B cell (primary cell): Measurements from ENCODE around the gene NID1. TPM values are rescaled to one million over a fixed set of nuclear protein-coding genes. Genes with fewer than 3 reads are reported as not detected.

Source experiments
- ATAC-seq: fragments of 200-7000 bp; cut with Tn5 transposase; one replicate; pipeline ENCODE4 v1.10.0; 2021; ENCODE audit warnings: low read depth, mild to moderate bottlenecking, moderate number of reproducible peaks, moderate library complexity
- CTCF ChIA-PET: fragments of 350-600 bp; sonication (Branson Sonifier 250); formaldehyde crosslinking; loops from one replicate; lab custom pipeline; 2021; ENCODE audit warnings: antibody characterized with exemption, inconsistent platforms; lab: Charles Lee
- POLR2A ChIA-PET: fragments of 350-600 bp; sonication (Branson Sonifier 250); formaldehyde crosslinking; loops from one replicate; lab custom pipeline; 2021; ENCODE audit warnings: antibody characterized with exemption; lab: Charles Lee
- DNase-seq: peaks from one replicate; pipeline ENCODE4 v3.0.0; 2013
- H2AFZ ChIP-seq: 2 replicates; pipeline ENCODE4 v1.6.1; 2012; ENCODE audit warnings: mild to moderate bottlenecking, low read depth, low read length; ENCODE audit not compliant: insufficient read depth, poor library complexity, severe bottlenecking
- H3K27ac ChIP-seq, 2 donors: 1 replicate in 1 of 2; 2 replicates in 1 of 2; pipeline ENCODE4 v1.5.1; 2012 to 2013; ENCODE audit warnings: low read length in 2 of 2, mild to moderate bottlenecking in 2 of 2, moderate library complexity in 1 of 2
- H3K27me3 ChIP-seq, 4 experiments: fragments of 200-600 bp in 1 of 4; sonication (generic) in 1 of 4; replicated peaks in 1 of 4; 1 replicate in 2 of 4; 2 replicates in 2 of 4; pipeline versions ENCODE4 v1.6.1 to v1.7.0; 2013 to 2016; ENCODE audit warnings: low read length in 3 of 4, mild to moderate bottlenecking in 2 of 4, mixed read lengths in 1 of 4, moderate library complexity in 1 of 4; ENCODE audit not compliant: insufficient read depth in 4 of 4, control insufficient read depth in 3 of 4; ENCODE audit errors: control extremely low read depth in 1 of 4
- H3K36me3 ChIP-seq, 2 experiments: replicated peaks in 1 of 2; 1 replicate in 1 of 2; 2 replicates in 1 of 2; pipeline versions ENCODE4 v1.6.1 to v1.7.1; 2013; ENCODE audit warnings: low read length in 1 of 2; ENCODE audit not compliant: insufficient read depth in 2 of 2, control insufficient read depth in 1 of 2; ENCODE audit errors: control extremely low read depth in 1 of 2, extremely low read depth in 1 of 2
- H3K4me1 ChIP-seq, 2 donors: fragments of 200-600 bp in 1 of 2; sonication (generic) in 1 of 2; 1 replicate in 1 of 2; 2 replicates in 1 of 2; pipeline versions ENCODE4 v1.5.1 to v1.6.1; 2013 to 2017; ENCODE audit warnings: low read length in 2 of 2; ENCODE audit not compliant: control insufficient read depth in 2 of 2, insufficient read depth in 2 of 2
- H3K4me2 ChIP-seq: replicated peaks from 2 replicates; pipeline ENCODE3; 2012; ENCODE audit warnings: mild to moderate bottlenecking, low read depth, low read length; ENCODE audit not compliant: poor library complexity, severe bottlenecking
- H3K4me3 ChIP-seq, 5 experiments: fragments of 200-600 bp in 1 of 5; sonication (generic) in 1 of 5; 1 replicate in 3 of 5; 2 replicates in 2 of 5; pipeline versions ENCODE4 v1.5.1 to v1.7.0; 2011 to 2016; ENCODE audit warnings: low read length in 4 of 5, mild to moderate bottlenecking in 4 of 5, low read depth in 2 of 5, control low read depth in 1 of 5, moderate library complexity in 1 of 5; ENCODE audit not compliant: insufficient read depth in 1 of 5; ENCODE audit errors: control extremely low read depth in 1 of 5, extremely low read depth in 1 of 5
- H3K79me2 ChIP-seq: fragments of 200-600 bp; sonication (generic); one replicate; pipeline ENCODE4 v1.6.0; 2016; ENCODE audit warnings: low read length; ENCODE audit not compliant: control insufficient read depth, insufficient read depth
- H3K9ac ChIP-seq: fragments of 200-600 bp; sonication (generic); 2 replicates; pipeline ENCODE4 v1.6.1; 2017; ENCODE audit warnings: mild to moderate bottlenecking, low read length, moderate library complexity
- H3K9me3 ChIP-seq, 3 donors: one replicate each; pipeline versions ENCODE4 v1.6.1 to v1.7.1; 2013; ENCODE audit warnings: low read length in 2 of 3; ENCODE audit not compliant: control insufficient read depth in 2 of 3, insufficient read depth in 1 of 3; ENCODE audit errors: control extremely low read depth in 1 of 3
- H4K20me1 ChIP-seq: 2 replicates; pipeline ENCODE4 v1.6.0; 2012; ENCODE audit warnings: mild to moderate bottlenecking, low read length; ENCODE audit not compliant: insufficient read depth, control insufficient read depth, poor library complexity, severe bottlenecking
- H3K27ac Mint-ChIP-seq: one replicate; pipeline ENCODE4 v1.8.0; 2021; ENCODE audit warnings: mixed read lengths
- H3K27me3 Mint-ChIP-seq: one replicate; pipeline ENCODE4 v1.8.0; 2021; ENCODE audit warnings: mixed read lengths
- H3K4me1 Mint-ChIP-seq: one replicate; pipeline ENCODE4 v1.8.0; 2021; ENCODE audit warnings: mixed read lengths
- H3K4me3 Mint-ChIP-seq: one replicate; pipeline ENCODE4 v1.8.0; 2021; ENCODE audit warnings: mixed read lengths
- H3K9me3 Mint-ChIP-seq: one replicate; pipeline ENCODE4 v1.8.0; 2022; ENCODE audit warnings: mixed read lengths; ENCODE audit not compliant: insufficient read depth
- EZH2 ChIP-seq: IDR thresholded peaks from 2 replicates; pipeline ENCODE4 v1.6.1; 2012; ENCODE audit warnings: borderline replicate concordance, low read depth, mild to moderate bottlenecking, moderate library complexity, low read length; ENCODE audit not compliant: insufficient read depth, poor library complexity, severe bottlenecking
- WGBS: methylation state at CpG from one replicate; pipeline ENCODE4 v1.1.5; 2013; ENCODE audit warnings: missing lambda C conversion rate; ENCODE audit not compliant: insufficient coverage; 5-methylcytosine and 5-hydroxymethylcytosine counted together
- intact Hi-C: fragments of 100-400 bp; cut with micrococcal nuclease; formaldehyde crosslinking; loops from one replicate; pipeline ENCODE4 v1.10.0; 2022
- polyA plus RNA-seq: library from polyadenylated mRNA; depleted of rRNA; stranded (reverse); fragments of >200 nt; gene quantifications from 2 replicates; pipeline ENCODE4 v1.2.3, GENCODE V29; 2012
- total RNA-seq, 2 donors: library from RNA; stranded (reverse); fragments of 120-200 nt in 1 of 2; gene quantifications; 1 replicate in 1 of 2; 2 replicates in 1 of 2; pipeline versions ENCODE4 v1.2.3 to v1.2.4, GENCODE V29; 2013 to 2022
- TF ChIP-seq, protein P1 (sequence below): fragments of 200-600 bp; IDR thresholded peaks from one replicate; pipeline ENCODE4 v1.8.0; 2022; ENCODE audit warnings: antibody characterized with exemption, mild to moderate bottlenecking

NID1 gene
- total and polyA plus RNA-seq, 2 donors (not counting 1 experiment from before 2014, with no cell fraction given), result 0.06 TPM; not detected in 1

DNA sequence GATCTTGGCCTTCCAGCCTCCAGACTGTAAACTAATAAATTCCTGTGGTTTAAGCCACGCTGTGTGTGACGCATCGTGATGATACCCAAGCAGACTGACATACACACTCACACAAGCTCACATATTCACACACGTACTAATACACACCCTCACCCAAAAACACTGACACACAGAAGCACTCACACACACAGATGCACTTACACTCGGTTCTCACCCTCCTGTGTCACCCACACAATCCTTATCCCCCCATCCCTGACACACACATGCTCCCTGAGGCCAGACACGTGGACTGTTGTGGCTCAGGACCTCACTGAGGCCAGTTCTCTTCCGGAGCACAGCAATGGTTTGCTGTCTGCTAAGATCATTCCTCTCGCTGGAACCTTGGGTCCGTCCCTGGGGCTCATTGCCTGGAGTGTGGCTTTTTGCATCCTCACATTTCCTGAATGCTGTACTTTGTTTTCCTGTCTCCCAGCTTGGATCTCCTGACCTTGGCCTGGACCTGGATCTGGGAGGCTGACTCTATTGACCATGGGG is 121.2 kb downstream of the NID1 start:
- intact Hi-C loops, result no loop called here
- Histone ChIP-seq H3K79me2 (peaks cover 5% of the 10 kb centered on the region), H3K4me1 (peaks cover 78 to 85% of the 10 kb centered on the region in 2 donors), H3K9me3 (peaks cover 0 to 4% (median 0%) of the 10 kb centered on the region in 3 donors), H3K4me3 (no peak overlapping the region), H2AFZ (no peak overlapping the region), H3K27ac (no peak overlapping the region), H4K20me1 (no peaks in the 10 kb centered on the region), H3K36me3 (no peaks in the 10 kb centered on the region), H3K9ac (no peak overlapping the region), H3K27me3 (no peaks in the 10 kb centered on the region), H3K4me2 (no peak overlapping the region)
- 73% methylated on average over 9 of the region's 9 CpGs for WGBS
- peak overlapping the region; percentile 18 for H3K27ac Mint-ChIP-seq
- ATAC-seq (no peak), DNase-seq (no peak)
- CTCF ChIA-PET, result interaction anchor here (0.8 to 2.4 kb wide), 2 partner anchors 28 to 49 kb away, joined by 3 to 13 read pairs; no protein-coding TSS in a partner anchor
- POLR2A ChIA-PET, result no interaction called here
- TF ChIP-seq, protein P1, sequence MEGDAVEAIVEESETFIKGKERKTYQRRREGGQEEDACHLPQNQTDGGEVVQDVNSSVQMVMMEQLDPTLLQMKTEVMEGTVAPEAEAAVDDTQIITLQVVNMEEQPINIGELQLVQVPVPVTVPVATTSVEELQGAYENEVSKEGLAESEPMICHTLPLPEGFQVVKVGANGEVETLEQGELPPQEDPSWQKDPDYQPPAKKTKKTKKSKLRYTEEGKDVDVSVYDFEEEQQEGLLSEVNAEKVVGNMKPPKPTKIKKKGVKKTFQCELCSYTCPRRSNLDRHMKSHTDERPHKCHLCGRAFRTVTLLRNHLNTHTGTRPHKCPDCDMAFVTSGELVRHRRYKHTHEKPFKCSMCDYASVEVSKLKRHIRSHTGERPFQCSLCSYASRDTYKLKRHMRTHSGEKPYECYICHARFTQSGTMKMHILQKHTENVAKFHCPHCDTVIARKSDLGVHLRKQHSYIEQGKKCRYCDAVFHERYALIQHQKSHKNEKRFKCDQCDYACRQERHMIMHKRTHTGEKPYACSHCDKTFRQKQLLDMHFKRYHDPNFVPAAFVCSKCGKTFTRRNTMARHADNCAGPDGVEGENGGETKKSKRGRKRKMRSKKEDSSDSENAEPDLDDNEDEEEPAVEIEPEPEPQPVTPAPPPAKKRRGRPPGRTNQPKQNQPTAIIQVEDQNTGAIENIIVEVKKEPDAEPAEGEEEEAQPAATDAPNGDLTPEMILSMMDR, result no peak
- TF ChIP-seq EZH2, result no peak
- peaks cover 79% of the 10 kb centered on the region for H3K4me1 Mint-ChIP-seq
- H3K4me3 Mint-ChIP-seq, result no peak overlapping the region
- no peaks in the 10 kb centered on the region for H3K9me3 Mint-ChIP-seq
- H3K27me3 Mint-ChIP-seq, result no peaks in the 10 kb centered on the region

- 100% methylated on average over 1 of the region's 6 CpGs for WGBS
Observed at GRCh38 chr1:235942979-235943575, 121.8 kb downstream of the NID1 start.

More at GRCh38 chr1:235942979-235943575, 121.8 kb downstream of the NID1 start:
- no peak for ATAC-seq
- Mint-ChIP-seq H3K9me3 (no peaks in the 10 kb centered on the region), H3K27me3 (no peaks in the 10 kb centered on the region), H3K27ac (peak overlapping the region; percentile 18), H3K4me1 (peaks cover 79% of the 10 kb centered on the region), H3K4me3 (no peak overlapping the region)
- intact Hi-C loops, result no loop called here
- Histone ChIP-seq H2AFZ (no peak overlapping the region), H3K4me3 (no peak overlapping the region), H3K4me2 (no peak overlapping the region), H3K9ac (no peak overlapping the region), H3K36me3 (no peaks in the 10 kb centered on the region), H4K20me1 (no peaks in the 10 kb centered on the region), H3K4me1 (peaks cover 78 to 85% of the 10 kb centered on the region in 2 donors), H3K27me3 (no peaks in the 10 kb centered on the region), H3K79me2 (peaks cover 5% of the 10 kb centered on the region), H3K9me3 (peaks cover 0 to 4% (median 0%) of the 10 kb centered on the region in 3 donors), H3K27ac (no peak overlapping the region)
- no peak for DNase-seq
- POLR2A ChIA-PET, result no interaction called here
- TF ChIP-seq EZH2, result no peak
- TF ChIP-seq, protein P1, result no peak
- CTCF ChIA-PET, result interaction anchor here (0.8 to 2.4 kb wide), 4 partner anchors 10 to 101 kb away, joined by 3 to 13 read pairs (median 5); no protein-coding TSS in a partner anchor
